IMR-90 (cell line): ENCODE measurements around the gene PSMB2. TPM values are rescaled to one million over a fixed set of nuclear protein-coding genes. Genes with fewer than 3 reads are reported as not detected.

Experiments used
- CEBPB ChIP-seq: IDR thresholded peaks from 2 replicates; pipeline ENCODE4 v1.6.1; 2012; ENCODE audit warnings: low read depth, low read length, improper control_type of control experiment
- CHD1 ChIP-seq: IDR thresholded peaks from 2 replicates; pipeline ENCODE4 v1.6.1; 2012; ENCODE audit warnings: low read depth, low read length, improper control_type of control experiment
- MXI1 ChIP-seq: IDR thresholded peaks from 2 replicates; pipeline ENCODE4 v1.6.1; 2012; ENCODE audit warnings: low read depth, mild to moderate bottlenecking, low read length, moderate library complexity, borderline replicate concordance
- NFE2L2 ChIP-seq: fragments of 150-350 bp; IDR thresholded peaks from 2 replicates; pipeline ENCODE4 v1.6.1; 2016; ENCODE audit warnings: low read depth, mild to moderate bottlenecking, low read length
- RFX5 ChIP-seq: IDR thresholded peaks from 2 replicates; pipeline ENCODE4 v1.8.0; 2012; ENCODE audit warnings: low read depth, mild to moderate bottlenecking, low read length, moderate library complexity
- SMC3 ChIP-seq: fragments of 150-350 bp; IDR thresholded peaks from 2 replicates; pipeline ENCODE4 v1.6.1; 2016; ENCODE audit warnings: low read depth, mild to moderate bottlenecking, antibody characterized with exemption, low read length, moderate library complexity
- polyA plus RNA-seq, 3 experiments: library from polyadenylated mRNA; depleted of rRNA; stranded (reverse); fragments of >200 nt; gene quantifications; 2 replicates each; pipeline ENCODE4 v1.2.3, GENCODE V29; 2012; ENCODE audit warnings: low replicate concordance in 1 of 3
- total RNA-seq: library from RNA; depleted of rRNA; stranded (reverse); fragments of >200 nt; gene quantifications from 2 replicates; pipeline ENCODE4 v1.2.3, GENCODE V29; 2012
- TF ChIP-seq, protein P1 (sequence below): fragments of 150-350 bp; IDR thresholded peaks from 2 replicates; pipeline ENCODE4 v1.6.1; 2017; ENCODE audit warnings: mild to moderate bottlenecking, antibody characterized with exemption, low read length, low read depth

PSMB2 gene
- total and polyA plus RNA-seq, 2 of the 4 experiments (the other 2 are of a cell fraction): 23.8 to 86.2 TPM

DNA sequence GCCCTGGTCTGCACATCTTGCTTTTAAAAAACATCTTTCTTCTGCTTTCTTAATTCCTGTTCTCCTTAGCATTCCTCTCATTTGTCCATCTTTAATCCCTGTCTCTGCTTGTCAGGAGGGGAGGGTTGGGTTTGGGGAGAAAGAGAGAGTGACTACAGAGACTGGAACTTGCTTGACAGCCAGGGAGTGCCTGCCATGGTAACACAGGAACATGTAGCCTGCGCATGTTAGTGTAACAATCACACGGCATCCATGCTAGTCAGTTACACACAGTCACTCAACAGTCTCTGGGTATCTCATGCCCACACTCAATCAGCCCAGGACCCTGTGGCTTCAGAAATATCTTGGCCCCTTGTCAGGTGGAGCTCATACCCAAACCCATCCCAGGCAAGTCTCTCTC is 69.0 kb downstream of the PSMB2 start (continued):
- TF ChIP-seq, protein P1, sequence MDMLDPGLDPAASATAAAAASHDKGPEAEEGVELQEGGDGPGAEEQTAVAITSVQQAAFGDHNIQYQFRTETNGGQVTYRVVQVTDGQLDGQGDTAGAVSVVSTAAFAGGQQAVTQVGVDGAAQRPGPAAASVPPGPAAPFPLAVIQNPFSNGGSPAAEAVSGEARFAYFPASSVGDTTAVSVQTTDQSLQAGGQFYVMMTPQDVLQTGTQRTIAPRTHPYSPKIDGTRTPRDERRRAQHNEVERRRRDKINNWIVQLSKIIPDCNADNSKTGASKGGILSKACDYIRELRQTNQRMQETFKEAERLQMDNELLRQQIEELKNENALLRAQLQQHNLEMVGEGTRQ: no peak
- TF ChIP-seq NFE2L2: no peak
- TF ChIP-seq MXI1: no peak
- no peak for TF ChIP-seq SMC3
- no peak for TF ChIP-seq CHD1
- no peak for TF ChIP-seq CEBPB
- no peak for TF ChIP-seq RFX5
